K562 (cell line): ENCODE results near the gene SYNRG. TPM values are rescaled to one million over a fixed set of nuclear protein-coding genes. Genes with fewer than 3 reads are reported as not detected.

Source experiments
- ATAC-seq: fragments of 200-7000 bp; cut with Tn5 transposase; 3 replicates; pipeline ENCODE4 v1.9.1; 2020; ENCODE audit warnings: moderate library complexity
- BruUV-seq: library from RNA; stranded (reverse); fragments of 400-500 nt; replicated peaks from 2 replicates; lab custom pipeline; 2021; lab: Mats Ljungman, UMichigan
- CTCF ChIA-PET: fragments of 300-600 bp; formaldehyde crosslinking; extraction: SDS; loops from one replicate; lab custom pipeline; 2021; ENCODE audit warnings: low intra/inter-chr PET ratio; lab: Yijun Ruan, JAX
- POLR2A ChIA-PET: fragments of 300-600, 350-650 bp; sonication (Branson Sonifier 250); formaldehyde crosslinking; extraction: SDS; loops from one replicate; lab custom pipeline; 2021; ENCODE audit warnings: antibody characterized with exemption, inconsistent platforms; lab: Yijun Ruan, JAX
- DNase-seq, 4 experiments: peaks; one replicate each; pipeline versions ENCODE4 v3.0.0 to v3.0.0-alpha.2; 2011 to 2018; ENCODE audit warnings: low spot score in 3 of 4, mixed read lengths in 3 of 4; ENCODE audit errors: extremely low read depth in 1 of 4
- FAIRE-seq: peaks from 2 replicates; lab custom pipeline; 2011; peaks lifted over from hg19 to GRCh38; lab: Jason Lieb, UNC
- H2AFZ ChIP-seq: 2 replicates; pipeline ENCODE4 v1.6.0; 2011; ENCODE audit warnings: low read depth, low read length, control low read depth, inconsistent platforms
- H3K27ac ChIP-seq: fragments of 200-600 bp; 3 replicates; pipeline ENCODE4 v1.8.0; 2011; ENCODE audit warnings: low read depth, mild to moderate bottlenecking, control low read depth, inconsistent platforms, low read length, moderate library complexity, mixed read lengths; ENCODE audit errors: extremely low read depth
- H3K27me3 ChIP-seq, 2 experiments: fragments of 300-600 bp in 1 of 2; 2 replicates in 1 of 2; 3 replicates in 1 of 2; pipeline versions ENCODE4 v1.6.0 to v1.8.0; 2011; ENCODE audit warnings: inconsistent platforms in 2 of 2, low read length in 2 of 2, mild to moderate bottlenecking in 1 of 2, mixed read lengths in 1 of 2, moderate library complexity in 1 of 2; ENCODE audit not compliant: control insufficient read depth in 2 of 2, insufficient read depth in 2 of 2
- H3K36me3 ChIP-seq: fragments of 300-600 bp; 3 replicates; pipeline ENCODE4 v1.8.0; 2011; ENCODE audit warnings: mild to moderate bottlenecking, low read length, inconsistent platforms; ENCODE audit not compliant: control insufficient read depth, insufficient read depth
- H3K4me1 ChIP-seq, 2 experiments: fragments of 200-600 bp in 1 of 2; replicated peaks in 1 of 2; 2 replicates in 1 of 2; 3 replicates in 1 of 2; pipeline versions ENCODE4 v1.5.1 to v1.8.0; 2011; ENCODE audit warnings: inconsistent platforms in 2 of 2, low read length in 2 of 2, mild to moderate bottlenecking in 1 of 2, mixed read lengths in 1 of 2, moderate library complexity in 1 of 2; ENCODE audit not compliant: control insufficient read depth in 2 of 2, insufficient read depth in 2 of 2
- H3K4me2 ChIP-seq: 2 replicates; pipeline ENCODE4 v1.6.1; 2011; ENCODE audit warnings: low read length, control low read depth, inconsistent platforms, mixed read lengths; ENCODE audit not compliant: insufficient read depth
- H3K4me3 ChIP-seq: fragments of 200-600 bp; sonication (generic), shearing (Covaris generic); 2 replicates; pipeline ENCODE4 v1.5.1; 2016; ENCODE audit warnings: control low read depth, inconsistent platforms
- H3K79me2 ChIP-seq: fragments of 200-600 bp; 3 replicates; pipeline ENCODE4 v1.8.0; 2011; ENCODE audit warnings: low read length, inconsistent platforms; ENCODE audit not compliant: control insufficient read depth, insufficient read depth
- H3K9ac ChIP-seq, 2 experiments: 2 replicates each; pipeline versions ENCODE4 v1.6.0 to v1.6.1; 2011; ENCODE audit warnings: low read depth in 2 of 2, low read length in 2 of 2, control low read depth in 1 of 2, inconsistent platforms in 1 of 2, mild to moderate bottlenecking in 1 of 2, mixed read lengths in 1 of 2; ENCODE audit not compliant: insufficient read depth in 1 of 2
- H3K9me1 ChIP-seq: one replicate; pipeline ENCODE4 v1.6.0; 2011; ENCODE audit warnings: inconsistent platforms, mild to moderate bottlenecking, low read length, moderate library complexity; ENCODE audit not compliant: control insufficient read depth, insufficient read depth
- H3K9me3 ChIP-seq: replicated peaks from 2 replicates; pipeline ENCODE4 v1.5.1; 2011; ENCODE audit warnings: low read depth, low read length, inconsistent platforms; ENCODE audit not compliant: control insufficient read depth, insufficient read depth
- H4K20me1 ChIP-seq: replicated peaks from 2 replicates; pipeline ENCODE4 v1.6.1; 2011; ENCODE audit warnings: low read length, inconsistent platforms, mixed read lengths; ENCODE audit not compliant: control insufficient read depth, insufficient read depth
- ARID1B ChIP-seq: fragments of 450-650 bp; IDR thresholded peaks from 2 replicates; pipeline ENCODE4 v1.6.1; 2016; ENCODE audit warnings: antibody characterized with exemption, mild to moderate bottlenecking, inconsistent platforms
- BMI1 ChIP-seq: fragments of 150-350 bp; IDR thresholded peaks from 2 replicates; pipeline ENCODE4 v1.6.1; 2014; ENCODE audit warnings: low read length
- BRD4 ChIP-seq: fragments of 200-600 bp; sonication (generic); IDR thresholded peaks from 2 replicates; pipeline ENCODE4 v1.6.1; 2017; ENCODE audit warnings: inconsistent platforms
- FOXK2 ChIP-seq, 2 experiments: fragments of 450-650 bp; IDR thresholded peaks in 1 of 2; conservative IDR thresholded peaks in 1 of 2; 2 replicates each; pipeline ENCODE4 v1.6.1; 2016; ENCODE audit warnings: low read depth in 2 of 2, mild to moderate bottlenecking in 1 of 2
- NFE2 ChIP-seq: IDR thresholded peaks from 2 replicates; pipeline ENCODE4 v1.6.1; 2014; ENCODE audit warnings: antibody characterized with exemption, low read depth
- SMARCB1 ChIP-seq: IDR thresholded peaks from 2 replicates; pipeline ENCODE4 v1.6.1; 2011; ENCODE audit warnings: improper control_type of control experiment, low read depth; ENCODE audit not compliant: insufficient read length
- SPI1 ChIP-seq: IDR thresholded peaks from 2 replicates; pipeline ENCODE4 v1.6.1; 2011; ENCODE audit warnings: low read depth, low read length, control low read depth, borderline replicate concordance
- TEAD4 ChIP-seq, 2 experiments: sonication (generic) in 1 of 2; formaldehyde crosslinking in 1 of 2; IDR thresholded peaks; 2 replicates each; pipeline versions ENCODE4 v1.6.1 to v1.8.0; 2012 to 2022; ENCODE audit warnings: borderline replicate concordance in 1 of 2, inconsistent platforms in 1 of 2, low read length in 1 of 2, mild to moderate bottlenecking in 1 of 2, missing genetic modification reagents in 1 of 2
- ZNF311 ChIP-seq: fragments of 250-450 bp; sonication (Bioruptor Pico); IDR thresholded peaks from 2 replicates; pipeline ENCODE4 v1.4.0; 2020; ENCODE audit warnings: mild to moderate bottlenecking, moderate library complexity
- WGBS: fragments of 100-300 bp; shearing (Covaris generic); methylation state at CpG from one replicate; pipeline ENCODE4 v1.1.6; 2016; ENCODE audit warnings: low coverage, mixed read lengths; ENCODE audit not compliant: insufficient coverage; ENCODE audit errors: missing lambda C conversion rate; 5-methylcytosine and 5-hydroxymethylcytosine counted together
- in situ Hi-C: fragments of 300-500 bp; cut with MboI; formaldehyde crosslinking; loops from 4 replicates; pipeline ENCODE4 v1.15.0; 2018; ENCODE audit warnings: inconsistent platforms, mixed read lengths
- intact Hi-C: fragments of 100-400 bp; cut with micrococcal nuclease; formaldehyde crosslinking; loops from 2 replicates; pipeline ENCODE4 v1.14.2; 2022
- polyA plus RNA-seq, 8 experiments: library from polyadenylated mRNA; depleted of rRNA in 4 of 8; stranded (reverse) in 5 of 8; unstranded in 3 of 8; fragments of >200 nt; fragmentation: Nextera tagmentation in 2 of 8; fragmentation: Illumina TruSeq in 1 of 8; extraction: Ambion mirVana in 2 of 8; extraction: Trizol in 1 of 8; gene quantifications; 2 replicates each; pipeline versions ENCODE4 v1.2.1 to v1.2.3, GENCODE V29; 2011 to 2014; ENCODE audit warnings: inconsistent platforms in 1 of 8, missing spikeins in 1 of 8
- total RNA-seq, 7 experiments: library from RNA; depleted of rRNA in 6 of 7; stranded (reverse); fragments of >200 nt in 6 of 7; fragmentation: Illumina TruSeq in 2 of 7; extraction: Trizol in 2 of 7; gene quantifications; 2 replicates each; pipeline versions ENCODE4 v1.2.1 to v1.2.3, GENCODE V29; 2011 to 2021; ENCODE audit warnings: low replicate concordance in 1 of 7
- TF ChIP-seq, protein P1 (sequence below): IDR thresholded peaks from 2 replicates; pipeline ENCODE4 v1.6.1; 2016; ENCODE audit warnings: missing genetic modification characterization, missing compliant biosample characterization
- TF ChIP-seq, protein P2 (sequence below): fragments of 450-650 bp; IDR thresholded peaks from 2 replicates; pipeline ENCODE4 v1.6.1; 2016
- TF ChIP-seq, protein P3 (sequence below): fragments of 150-350 bp; IDR thresholded peaks from 2 replicates; pipeline ENCODE4 v1.6.1; 2014; ENCODE audit warnings: low read depth, mild to moderate bottlenecking, low read length, borderline replicate concordance

SYNRG gene
- total and polyA plus RNA-seq, 9 of the 15 experiments (the other 6 are each of a cell fraction or from before 2014, with no cell fraction given): 2.9 to 28.2 (median 15.1) TPM

DNA sequence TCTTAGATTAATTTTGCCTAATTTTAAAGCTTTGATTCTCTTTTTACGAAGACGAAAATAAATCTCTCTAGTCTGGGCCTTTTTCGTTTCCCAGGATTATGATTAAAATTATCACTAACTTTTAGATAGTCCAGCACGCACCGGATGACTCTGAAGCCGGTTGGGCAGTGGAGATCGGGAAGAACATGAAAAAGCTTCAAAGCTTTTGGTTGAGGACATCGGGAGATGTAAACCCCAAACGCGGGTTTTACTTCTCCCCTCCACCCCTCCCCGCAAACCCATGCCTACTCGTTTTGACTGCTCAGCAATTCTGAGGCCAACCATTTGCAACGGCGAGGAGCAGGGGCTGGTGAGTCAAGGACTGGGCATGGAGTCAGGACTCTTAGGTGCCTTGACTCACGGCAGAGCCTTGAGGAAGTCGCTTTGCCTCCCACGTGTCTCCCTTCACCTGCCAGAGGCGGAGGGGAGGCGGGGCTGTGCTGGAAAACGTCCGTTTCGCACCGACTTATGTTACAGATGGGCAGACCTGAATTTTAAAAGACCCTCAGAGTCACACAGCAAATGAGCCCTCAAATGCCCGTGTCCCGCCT lies 120.5 kb downstream of the SYNRG start (continued):
- TF ChIP-seq, protein P1, sequence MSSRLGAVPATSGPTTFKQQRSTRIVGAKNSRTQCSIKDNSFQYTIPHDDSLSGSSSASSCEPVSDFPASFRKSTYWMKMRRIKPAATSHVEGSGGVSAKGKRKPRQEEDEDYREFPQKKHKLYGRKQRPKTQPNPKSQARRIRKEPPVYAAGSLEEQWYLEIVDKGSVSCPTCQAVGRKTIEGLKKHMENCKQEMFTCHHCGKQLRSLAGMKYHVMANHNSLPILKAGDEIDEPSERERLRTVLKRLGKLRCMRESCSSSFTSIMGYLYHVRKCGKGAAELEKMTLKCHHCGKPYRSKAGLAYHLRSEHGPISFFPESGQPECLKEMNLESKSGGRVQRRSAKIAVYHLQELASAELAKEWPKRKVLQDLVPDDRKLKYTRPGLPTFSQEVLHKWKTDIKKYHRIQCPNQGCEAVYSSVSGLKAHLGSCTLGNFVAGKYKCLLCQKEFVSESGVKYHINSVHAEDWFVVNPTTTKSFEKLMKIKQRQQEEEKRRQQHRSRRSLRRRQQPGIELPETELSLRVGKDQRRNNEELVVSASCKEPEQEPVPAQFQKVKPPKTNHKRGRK (tag): no peak
- TF ChIP-seq BMI1: no peak

DNA sequence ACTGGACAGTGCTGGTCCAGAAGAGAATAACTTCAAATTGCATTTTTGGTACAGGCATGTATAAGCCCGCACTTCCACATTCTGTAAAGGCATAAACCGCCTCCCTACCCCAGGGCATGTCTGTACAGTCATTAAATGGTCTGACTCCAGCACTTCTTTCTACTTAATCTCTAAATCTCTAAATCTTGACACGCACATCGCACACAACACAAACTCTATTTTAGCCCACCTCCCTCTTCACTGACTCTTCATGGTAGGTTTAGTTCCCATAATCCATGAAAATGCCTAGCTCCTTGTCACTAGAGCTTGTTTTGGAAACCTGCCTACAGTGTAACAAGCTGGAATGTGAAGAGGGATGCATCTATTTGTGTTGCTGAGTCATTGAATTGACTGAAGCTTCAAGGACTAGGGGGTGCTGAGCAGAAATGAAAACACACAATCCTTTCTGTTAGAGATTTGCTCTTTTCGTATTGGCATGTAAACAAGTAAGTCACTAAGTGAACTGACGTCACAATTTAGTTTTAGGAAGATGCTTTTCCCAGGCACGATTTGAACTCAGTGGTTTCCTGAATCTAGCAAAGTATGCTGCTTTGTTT lies 121.1 kb downstream of the SYNRG start:
- H3K4me3 ChIP-seq: peak overlapping the region; percentile 72
- BruUV-seq: no TSS peak
- intact Hi-C loops: loop anchor here (5.0 kb wide), 1 partner anchor 81 kb away; the partner anchor contains the start of genes ACACA and TADA2A
- H3K9me1 ChIP-seq: no peaks in the 10 kb centered on the region
- ChIA-PET CTCF (no interaction called here), POLR2A (interaction anchor here (0.6 to 1.4 kb wide), 4 partner anchors 10 to 19 kb away, joined by 3 to 6 read pairs (median 3); no protein-coding TSS in a partner anchor)
- no peaks in the 10 kb centered on the region for H3K36me3 ChIP-seq
- H3K79me2 ChIP-seq: peaks cover 31% of the 10 kb centered on the region
- H3K9me3 ChIP-seq: no peaks in the 10 kb centered on the region
- peak; percentile 42 to 57 (median 48) for DNase-seq
- ATAC-seq: no peak
- peak overlapping the region; percentile 72; the same call in 1 of the 3 replicates for H3K27ac ChIP-seq
- H3K27me3 ChIP-seq: no peaks in the 10 kb centered on the region
- H3K4me2 ChIP-seq: peak overlapping the region; percentile 89
- H2AFZ ChIP-seq: peak overlapping the region; percentile 95
- no peak for FAIRE-seq
- H4K20me1 ChIP-seq: no peaks in the 10 kb centered on the region
- H3K9ac ChIP-seq: peak overlapping the region in 1 of 2 experiments; percentile 76; a peak in 2 of 4 replicates
- in situ Hi-C loops: no loop called here
- 6% methylated on average over 7 of the region's 7 CpGs for whole genome bisulfite sequencing
- peaks cover 17 to 19% of the 10 kb centered on the region in 2 experiments; a peak in 4 of 5 replicates for H3K4me1 ChIP-seq
- TF ChIP-seq TEAD4 (IDR thresholded peaks at IDR 0.05; ENCODE audit: low read length) (peak; percentile 70; the same call in 1 of the 2 replicates), TEAD4 (CRISPR knock-in tag; IDR thresholded peaks at IDR 0.05; ENCODE audit: borderline replicate concordance) (no peak), SPI1 (peak; percentile 73; the same call in 1 of the 2 replicates), BRD4 (no peak), FOXK2 (conservative IDR thresholded peaks at IDR 0.05 in 1 of 2, IDR thresholded peaks at IDR 0.05 in 1 of 2; ENCODE audit: low read depth in 2 of 2) (peak; percentile 72 to 79), NFE2 (peak; percentile 96), ZNF311 (CRISPR knock-in tag) (no peak), ARID1B (peak; percentile 56), SMARCB1 (no peak)
- TF ChIP-seq, protein P2, sequence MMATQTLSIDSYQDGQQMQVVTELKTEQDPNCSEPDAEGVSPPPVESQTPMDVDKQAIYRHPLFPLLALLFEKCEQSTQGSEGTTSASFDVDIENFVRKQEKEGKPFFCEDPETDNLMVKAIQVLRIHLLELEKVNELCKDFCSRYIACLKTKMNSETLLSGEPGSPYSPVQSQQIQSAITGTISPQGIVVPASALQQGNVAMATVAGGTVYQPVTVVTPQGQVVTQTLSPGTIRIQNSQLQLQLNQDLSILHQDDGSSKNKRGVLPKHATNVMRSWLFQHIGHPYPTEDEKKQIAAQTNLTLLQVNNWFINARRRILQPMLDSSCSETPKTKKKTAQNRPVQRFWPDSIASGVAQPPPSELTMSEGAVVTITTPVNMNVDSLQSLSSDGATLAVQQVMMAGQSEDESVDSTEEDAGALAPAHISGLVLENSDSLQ: peak; percentile 52
- TF ChIP-seq, protein P3, sequence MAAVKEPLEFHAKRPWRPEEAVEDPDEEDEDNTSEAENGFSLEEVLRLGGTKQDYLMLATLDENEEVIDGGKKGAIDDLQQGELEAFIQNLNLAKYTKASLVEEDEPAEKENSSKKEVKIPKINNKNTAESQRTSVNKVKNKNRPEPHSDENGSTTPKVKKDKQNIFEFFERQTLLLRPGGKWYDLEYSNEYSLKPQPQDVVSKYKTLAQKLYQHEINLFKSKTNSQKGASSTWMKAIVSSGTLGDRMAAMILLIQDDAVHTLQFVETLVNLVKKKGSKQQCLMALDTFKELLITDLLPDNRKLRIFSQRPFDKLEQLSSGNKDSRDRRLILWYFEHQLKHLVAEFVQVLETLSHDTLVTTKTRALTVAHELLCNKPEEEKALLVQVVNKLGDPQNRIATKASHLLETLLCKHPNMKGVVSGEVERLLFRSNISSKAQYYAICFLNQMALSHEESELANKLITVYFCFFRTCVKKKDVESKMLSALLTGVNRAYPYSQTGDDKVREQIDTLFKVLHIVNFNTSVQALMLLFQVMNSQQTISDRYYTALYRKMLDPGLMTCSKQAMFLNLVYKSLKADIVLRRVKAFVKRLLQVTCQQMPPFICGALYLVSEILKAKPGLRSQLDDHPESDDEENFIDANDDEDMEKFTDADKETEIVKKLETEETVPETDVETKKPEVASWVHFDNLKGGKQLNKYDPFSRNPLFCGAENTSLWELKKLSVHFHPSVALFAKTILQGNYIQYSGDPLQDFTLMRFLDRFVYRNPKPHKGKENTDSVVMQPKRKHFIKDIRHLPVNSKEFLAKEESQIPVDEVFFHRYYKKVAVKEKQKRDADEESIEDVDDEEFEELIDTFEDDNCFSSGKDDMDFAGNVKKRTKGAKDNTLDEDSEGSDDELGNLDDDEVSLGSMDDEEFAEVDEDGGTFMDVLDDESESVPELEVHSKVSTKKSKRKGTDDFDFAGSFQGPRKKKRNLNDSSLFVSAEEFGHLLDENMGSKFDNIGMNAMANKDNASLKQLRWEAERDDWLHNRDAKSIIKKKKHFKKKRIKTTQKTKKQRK: no peak
